HG03196 (cell line): ENCODE measurements around the gene CNOT3.

Experiments
- ATAC-seq: cut with Tn5 transposase; IDR thresholded peaks from one replicate; pipeline ENCODE4 v1.9.1; 2021; ENCODE audit not compliant: unreplicated experiment

The CNOT3 gene

GRCh38 chr19:54121259-54121658 lies 16.3 kb upstream of the CNOT3 start:
- ATAC-seq, result no peak

- no peak for ATAC-seq
Measured at GRCh38 chr19:54123682-54124081, 13.9 kb upstream of the CNOT3 start.

- ATAC-seq, result no peak
Measured at GRCh38 chr19:54124393-54124792, 13.2 kb upstream of the CNOT3 start.

GRCh38 chr19:54125713-54126112 lies 11.8 kb upstream of the CNOT3 start:
- no peak for ATAC-seq

- no peak for ATAC-seq
Measured at GRCh38 chr19:54127688-54128440, 9.7 kb upstream of the CNOT3 start.

- no peak for ATAC-seq
Measured at GRCh38 chr19:54128441-54128725, 9.2 kb upstream of the CNOT3 start.

- no peak for ATAC-seq
Measured at GRCh38 chr19:54128796-54129616, 8.6 kb upstream of the CNOT3 start.

- no peak for ATAC-seq
Measured at GRCh38 chr19:54129617-54129996, 8.0 kb upstream of the CNOT3 start.

- ATAC-seq, result no peak
Measured at GRCh38 chr19:54133312-54133956, 4.1 kb upstream of the CNOT3 start.

GRCh38 chr19:54133957-54134590 lies 3.5 kb upstream of the CNOT3 start:
- ATAC-seq, result no peak

GRCh38 chr19:54136086-54136863 lies 1.3 kb upstream of the CNOT3 start:
- ATAC-seq, result no peak

GRCh38 chr19:54136864-54137698 lies 481 bp upstream of the CNOT3 start:
- peak; percentile 84 for ATAC-seq

GRCh38 chr19:54138489-54139256 lies 1.1 kb downstream of the CNOT3 start:
- no peak for ATAC-seq

- no peak for ATAC-seq
Measured at GRCh38 chr19:54141356-54141755, 3.8 kb downstream of the CNOT3 start.

GRCh38 chr19:54142166-54142780 lies 4.7 kb downstream of the CNOT3 start:
- no peak for ATAC-seq

GRCh38 chr19:54145541-54146158 lies 8.1 kb downstream of the CNOT3 start:
- ATAC-seq, result no peak

GRCh38 chr19:54147676-54148075 lies 10.1 kb downstream of the CNOT3 start:
- no peak for ATAC-seq

- ATAC-seq, result no peak
Measured at GRCh38 chr19:54148158-54148557, 10.6 kb downstream of the CNOT3 start.
